PC-9 (cell line): ENCODE measurements around the gene MTR. TPM values are rescaled to one million over a fixed set of nuclear protein-coding genes. Genes with fewer than 3 reads are reported as not detected.

Experiments used
- BruUV-seq: library from RNA; stranded (reverse); fragments of 400-500 nt; replicated peaks from 2 replicates; lab custom pipeline; 2021; lab: Mats Ljungman, UMichigan
- CTCF ChIA-PET: fragments of 300-600 bp; sonication (Branson Sonifier 250); formaldehyde crosslinking; loops from one replicate; lab custom pipeline; 2022; ENCODE audit warnings: antibody characterized with exemption; lab: Charles Lee
- POLR2A ChIA-PET: fragments of 300-600 bp; sonication (Branson Sonifier 250); formaldehyde crosslinking; loops from one replicate; lab custom pipeline; 2022; ENCODE audit warnings: antibody characterized with exemption; ENCODE audit not compliant: unreplicated experiment; lab: Charles Lee
- DNase-seq, 2 experiments: peaks; one replicate each; pipeline versions ENCODE4 v3.0.0 to v3.0.0-alpha.2; 2015 to 2022; ENCODE audit warnings: mixed read lengths in 1 of 2
- H2AFZ ChIP-seq: fragments of 200-600 bp; sonication (generic); 2 replicates; pipeline ENCODE4 v1.8.1; 2017; ENCODE audit warnings: antibody characterized with exemption
- H3F3A ChIP-seq: fragments of 200-600 bp; sonication (generic); 2 replicates; pipeline ENCODE4 v1.8.1; 2017; ENCODE audit warnings: antibody characterized with exemption, mild to moderate bottlenecking, low read depth; ENCODE audit not compliant: insufficient read depth
- H3K27ac ChIP-seq: fragments of 200-600 bp; sonication (generic); 2 replicates; pipeline ENCODE4 v1.6.1; 2016; ENCODE audit warnings: mixed run types
- H3K27me3 ChIP-seq: fragments of 200-600 bp; sonication (generic); 2 replicates; pipeline ENCODE4 v1.6.1; 2016; ENCODE audit warnings: low read depth, mixed run types; ENCODE audit not compliant: insufficient read depth
- H3K36me3 ChIP-seq: fragments of 200-600 bp; sonication (generic); 2 replicates; pipeline ENCODE4 v1.6.1; 2016; ENCODE audit warnings: low read depth, mixed run types
- H3K4me1 ChIP-seq: fragments of 200-600 bp; sonication (generic); replicated peaks from 2 replicates; pipeline ENCODE4 v1.6.1; 2016; ENCODE audit warnings: mixed run types; ENCODE audit not compliant: insufficient read depth
- H3K4me2 ChIP-seq: fragments of 200-600 bp; sonication (generic); 2 replicates; pipeline ENCODE4 v1.6.1; 2017; ENCODE audit warnings: mixed run types
- H3K4me3 ChIP-seq: fragments of 200-600 bp; sonication (generic); 2 replicates; pipeline ENCODE4 v1.6.1; 2016; ENCODE audit warnings: mixed run types
- H3K79me2 ChIP-seq: fragments of 200-600 bp; sonication (generic); 2 replicates; pipeline ENCODE4 v1.6.1; 2017; ENCODE audit warnings: low read depth, mixed run types
- H3K9me2 ChIP-seq: fragments of 200-600 bp; sonication (generic); 2 replicates; pipeline ENCODE4 v1.8.1; 2017; ENCODE audit warnings: mild to moderate bottlenecking; ENCODE audit not compliant: insufficient read depth
- H3K9me3 ChIP-seq: fragments of 200-600 bp; sonication (generic); 2 replicates; pipeline ENCODE4 v1.8.1; 2016; ENCODE audit warnings: low read depth; ENCODE audit not compliant: insufficient read depth
- H4K20me1 ChIP-seq: fragments of 200-600 bp; sonication (generic); 2 replicates; pipeline ENCODE4 v1.8.1; 2017; ENCODE audit not compliant: insufficient read depth
- EZH2 ChIP-seq: fragments of 200-600 bp; sonication (generic); IDR thresholded peaks from 2 replicates; pipeline ENCODE4 v1.8.0; 2017; ENCODE audit warnings: antibody characterized with exemption, low read depth
- intact Hi-C: fragments of 100-400 bp; cut with micrococcal nuclease; formaldehyde crosslinking; loops from one replicate; pipeline ENCODE4 v1.10.0; 2022; ENCODE audit not compliant: unreplicated experiment
- total RNA-seq: library from RNA; stranded (reverse); gene quantifications from 2 replicates; pipeline ENCODE4 v1.2.3, GENCODE V29; 2021
- TF ChIP-seq, protein P1 (sequence below): fragments of 200-600 bp; sonication (generic); conservative IDR thresholded peaks from 2 replicates; pipeline ENCODE4 v1.6.1; 2017; ENCODE audit warnings: mixed run types, antibody characterized with exemption, mild to moderate bottlenecking, moderate library complexity

MTR gene
- total RNA-seq, 1 experiment from 2014 or later, result 20.9 TPM

DNA sequence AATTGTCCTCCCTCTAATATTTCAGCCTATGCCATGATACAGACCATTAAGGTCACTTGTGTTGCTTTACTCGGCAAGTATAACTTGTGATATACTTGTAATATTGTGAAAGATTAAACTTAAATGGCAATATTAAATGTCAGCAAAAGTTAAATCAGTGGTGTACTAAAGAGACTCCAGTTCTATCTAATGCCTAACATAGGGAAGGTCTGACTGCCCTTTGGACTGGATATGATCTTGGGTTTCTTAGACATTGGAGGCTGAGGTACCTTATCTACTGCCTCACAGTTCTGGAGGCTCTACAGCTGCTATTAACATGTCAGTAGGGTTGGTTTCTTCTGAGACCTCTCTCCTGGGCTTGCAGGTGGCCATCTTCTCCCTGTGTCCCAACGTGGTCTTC lies 119.3 kb downstream of the MTR start:
- no peak for TF ChIP-seq EZH2
- TF ChIP-seq, protein P1, sequence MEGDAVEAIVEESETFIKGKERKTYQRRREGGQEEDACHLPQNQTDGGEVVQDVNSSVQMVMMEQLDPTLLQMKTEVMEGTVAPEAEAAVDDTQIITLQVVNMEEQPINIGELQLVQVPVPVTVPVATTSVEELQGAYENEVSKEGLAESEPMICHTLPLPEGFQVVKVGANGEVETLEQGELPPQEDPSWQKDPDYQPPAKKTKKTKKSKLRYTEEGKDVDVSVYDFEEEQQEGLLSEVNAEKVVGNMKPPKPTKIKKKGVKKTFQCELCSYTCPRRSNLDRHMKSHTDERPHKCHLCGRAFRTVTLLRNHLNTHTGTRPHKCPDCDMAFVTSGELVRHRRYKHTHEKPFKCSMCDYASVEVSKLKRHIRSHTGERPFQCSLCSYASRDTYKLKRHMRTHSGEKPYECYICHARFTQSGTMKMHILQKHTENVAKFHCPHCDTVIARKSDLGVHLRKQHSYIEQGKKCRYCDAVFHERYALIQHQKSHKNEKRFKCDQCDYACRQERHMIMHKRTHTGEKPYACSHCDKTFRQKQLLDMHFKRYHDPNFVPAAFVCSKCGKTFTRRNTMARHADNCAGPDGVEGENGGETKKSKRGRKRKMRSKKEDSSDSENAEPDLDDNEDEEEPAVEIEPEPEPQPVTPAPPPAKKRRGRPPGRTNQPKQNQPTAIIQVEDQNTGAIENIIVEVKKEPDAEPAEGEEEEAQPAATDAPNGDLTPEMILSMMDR, result no peak
- BruUV-seq, result no TSS peak
- CTCF ChIA-PET, result no interaction called here

DNA sequence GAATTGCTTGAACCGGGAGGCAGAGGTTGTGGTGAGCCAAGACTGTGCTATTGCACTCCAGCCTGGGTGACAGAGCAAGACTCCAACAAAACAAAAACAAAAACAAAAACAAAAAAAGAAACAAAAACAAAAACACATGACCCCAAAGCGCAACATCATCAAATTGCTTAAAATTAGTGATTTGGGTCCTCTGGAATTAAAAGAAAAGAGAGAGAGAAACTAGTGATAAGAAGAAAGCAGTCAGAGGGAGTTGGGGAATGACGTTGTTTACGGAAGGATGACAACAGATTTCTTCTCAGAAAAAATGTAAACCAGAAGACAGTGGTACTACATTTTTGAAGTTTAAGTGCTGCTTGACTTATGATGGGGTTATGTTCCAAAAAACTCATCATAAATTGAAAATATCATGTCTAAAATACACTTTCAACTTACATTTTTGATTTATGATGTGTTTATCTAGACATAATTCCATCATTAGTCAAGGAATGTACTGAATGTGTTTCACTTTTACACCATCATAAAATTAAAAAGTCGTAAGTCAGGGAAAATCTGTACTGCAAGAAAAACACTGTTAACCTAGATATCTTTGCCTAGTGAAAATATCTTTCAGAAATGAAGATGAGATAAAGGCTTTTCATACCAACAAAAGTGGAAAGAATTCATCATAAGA lies 121.2 kb downstream of the MTR start:
- Histone ChIP-seq H4K20me1 (no peaks in the 10 kb centered on the region), H3K4me2 (no peak overlapping the region), H3F3A (no peaks in the 10 kb centered on the region), H3K36me3 (no peaks in the 10 kb centered on the region), H3K27ac (no peak overlapping the region), H3K27me3 (peaks cover 19% of the 10 kb centered on the region; the same call in 1 of the 2 replicates), H3K4me3 (no peak overlapping the region), H3K9me2 (no peaks in the 10 kb centered on the region), H3K4me1 (no peaks in the 10 kb centered on the region), H3K79me2 (no peaks in the 10 kb centered on the region), H3K9me3 (no peaks in the 10 kb centered on the region), H2AFZ (no peak overlapping the region)
- ChIA-PET POLR2A (no interaction called here), CTCF (no interaction called here)
- intact Hi-C loops, result no loop called here
- BruUV-seq, result no TSS peak
- TF ChIP-seq, protein P1, result no peak
- TF ChIP-seq EZH2, result no peak
- no peak for DNase-seq

More for the DNA sequence above, 119.3 kb downstream of the MTR start:
- Histone ChIP-seq H3K36me3 (no peaks in the 10 kb centered on the region), H3K27me3 (peaks cover 6% of the 10 kb centered on the region; the same call in 1 of the 2 replicates), H3K9me2 (no peaks in the 10 kb centered on the region), H3K4me3 (no peak overlapping the region), H3K27ac (no peak overlapping the region), H3K9me3 (peaks cover 3% of the 10 kb centered on the region; the same call in 1 of the 2 replicates), H3K79me2 (no peaks in the 10 kb centered on the region), H2AFZ (no peak overlapping the region), H3K4me1 (no peaks in the 10 kb centered on the region), H3K4me2 (no peak overlapping the region), H3F3A (no peaks in the 10 kb centered on the region), H4K20me1 (no peaks in the 10 kb centered on the region)
- POLR2A ChIA-PET, result interaction anchor here (0.9 kb wide), 1 partner anchor 290 kb away, joined by 6 read pairs; no protein-coding TSS in a partner anchor
- intact Hi-C loops, result no loop called here
- DNase-seq, result no peak

DNA sequence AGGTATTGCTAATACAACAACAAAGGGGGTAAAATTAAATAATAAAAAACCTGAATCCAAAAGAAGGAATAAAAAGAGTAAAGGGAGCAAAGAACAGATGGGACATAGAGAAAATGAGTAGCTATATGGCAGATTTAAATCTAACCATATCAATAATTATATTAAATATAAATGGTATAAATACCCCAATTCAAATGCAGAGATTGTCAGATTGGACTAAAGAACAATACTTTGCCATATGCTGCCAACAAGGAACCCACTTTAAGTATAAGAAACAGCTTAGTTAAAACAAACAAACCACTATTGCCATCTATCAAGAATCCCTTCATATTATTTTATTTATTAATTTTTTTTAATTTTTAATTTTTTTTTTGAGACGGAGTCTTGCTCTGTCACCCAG lies 122.4 kb downstream of the MTR start:
- ChIA-PET CTCF (no interaction called here), POLR2A (no interaction called here)
- H3K4me2 ChIP-seq, result no peak overlapping the region
- no peaks in the 10 kb centered on the region for H3K9me2 ChIP-seq
- no peaks in the 10 kb centered on the region for H3K4me1 ChIP-seq
- TF ChIP-seq, protein P1, result no peak
- no peak for TF ChIP-seq EZH2
- no peak overlapping the region for H3K27ac ChIP-seq
- H3K36me3 ChIP-seq, result no peaks in the 10 kb centered on the region
- no peak overlapping the region for H2AFZ ChIP-seq
- H3K27me3 ChIP-seq, result peaks cover 18% of the 10 kb centered on the region; the same call in 1 of the 2 replicates
- no peaks in the 10 kb centered on the region for H4K20me1 ChIP-seq
- no TSS peak for BruUV-seq
- intact Hi-C loops, result no loop called here
- no peak for DNase-seq
- no peak overlapping the region for H3K4me3 ChIP-seq
- H3K79me2 ChIP-seq, result no peaks in the 10 kb centered on the region
- H3F3A ChIP-seq, result no peaks in the 10 kb centered on the region
- no peaks in the 10 kb centered on the region for H3K9me3 ChIP-seq
